ENCODE results near the gene GRK1.

Gene GRK1

DNA sequence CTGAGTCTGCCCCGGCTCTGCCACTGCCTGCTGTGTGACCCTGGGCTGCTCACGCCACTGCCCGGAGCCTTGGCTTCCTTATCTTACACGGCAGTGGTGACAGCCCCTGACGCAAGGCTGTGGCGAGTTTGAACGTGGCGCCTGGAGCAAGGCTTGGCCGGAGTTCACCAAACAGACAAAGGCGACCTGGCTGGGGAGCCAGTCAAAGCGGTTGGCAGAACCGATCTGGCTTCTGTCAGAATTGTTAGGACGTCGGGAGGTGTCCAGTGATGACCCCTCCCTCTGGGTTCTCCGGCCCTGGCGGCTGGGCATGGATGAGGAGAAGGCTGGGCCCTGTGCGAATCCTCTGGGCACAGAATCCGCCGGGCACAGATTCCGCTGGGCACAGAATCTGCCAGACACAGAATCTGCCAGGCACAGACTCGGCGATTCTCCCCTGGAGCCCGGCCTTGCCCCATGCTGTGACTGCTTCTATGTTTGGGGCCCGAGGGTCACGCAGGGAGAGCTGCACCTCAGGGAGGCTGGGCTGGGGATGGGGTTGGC, 80.3 kb downstream of the GRK1 start:
- H3K27me3 ChIP-seq (ENCODE audit: insufficient read depth, insufficient read length): no peaks in the 10 kb centered on the region
- TF ChIP-seq YY1 (IDR thresholded peaks at IDR 0.05; ENCODE audit: insufficient read depth, insufficient read length) (no peak), SUZ12 (IDR thresholded peaks at IDR 0.05; ENCODE audit: extremely low read depth, insufficient read depth, insufficient read length) (no peak), ZNF274 (IDR thresholded peaks at IDR 0.05; ENCODE audit: low read depth, low read length) (no peak)
- H3K36me3 ChIP-seq (ENCODE audit: insufficient read depth, insufficient read length, low read length): no peaks in the 10 kb centered on the region
- peaks cover 3% of the 10 kb centered on the region; the same call in 1 of the 2 replicates for H3K9me3 ChIP-seq (ENCODE audit: insufficient read depth, low read length)
- no peak overlapping the region for H3K4me3 ChIP-seq (ENCODE audit: insufficient read length, low read depth)
- peaks cover 24% of the 10 kb centered on the region for H3K4me1 ChIP-seq (ENCODE audit: insufficient read depth, insufficient read length)
- no peak for DNase-seq (ENCODE audit: low read depth, low spot score)
- no peak overlapping the region for H3K9ac ChIP-seq (ENCODE audit: insufficient read length, low read depth)

DNA sequence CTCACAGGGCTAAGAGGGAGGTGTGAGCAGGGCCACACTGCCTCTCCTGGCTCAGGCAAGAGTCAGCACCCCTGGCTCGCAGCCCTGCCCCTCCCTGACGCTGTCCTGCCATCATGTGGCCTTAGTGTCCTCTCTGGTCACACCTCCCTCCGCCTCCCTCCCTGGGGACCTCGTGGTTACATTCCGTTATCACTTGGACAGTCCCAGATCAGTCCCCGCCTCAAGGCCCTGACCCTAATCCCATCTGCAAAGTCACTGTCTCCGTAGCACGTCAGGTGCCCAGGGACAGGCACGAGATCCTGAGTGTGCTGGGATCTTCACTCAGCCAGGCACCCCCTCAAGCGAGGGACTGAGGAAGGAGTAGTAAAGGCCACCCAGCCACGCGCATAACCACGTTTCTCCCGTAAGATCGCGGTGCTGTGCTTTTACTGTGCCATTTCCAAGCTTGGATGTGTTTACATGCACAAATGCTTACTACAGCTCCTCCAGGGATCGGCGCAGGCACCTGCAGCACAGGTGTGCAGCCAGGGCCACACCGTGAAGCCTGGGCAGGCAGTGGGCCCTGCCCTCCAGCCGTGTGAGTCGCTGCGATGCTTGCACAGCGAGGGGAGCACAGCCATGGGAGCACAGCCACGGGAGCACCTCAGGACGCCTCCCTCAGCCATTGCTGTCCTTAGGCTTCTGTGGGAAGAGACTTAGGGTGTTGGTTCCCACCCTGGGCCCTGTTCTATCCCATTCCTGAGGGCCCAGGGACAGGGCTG, 81.3 kb downstream of the GRK1 start:
- Histone ChIP-seq H3K9me3 (ENCODE audit: insufficient read depth, low read length) (peaks cover 3% of the 10 kb centered on the region; the same call in 1 of the 2 replicates), H3K4me3 (ENCODE audit: insufficient read length, low read depth) (no peak overlapping the region), H3K27me3 (ENCODE audit: insufficient read depth, insufficient read length) (no peaks in the 10 kb centered on the region), H3K36me3 (ENCODE audit: insufficient read depth, insufficient read length, low read length) (no peaks in the 10 kb centered on the region), H3K9ac (ENCODE audit: insufficient read length, low read depth) (no peak overlapping the region), H3K4me1 (ENCODE audit: insufficient read depth, insufficient read length) (peaks cover 17% of the 10 kb centered on the region)
- TF ChIP-seq ZNF274 (IDR thresholded peaks at IDR 0.05; ENCODE audit: low read depth, low read length): no peak
- TF ChIP-seq SUZ12 (IDR thresholded peaks at IDR 0.05; ENCODE audit: extremely low read depth, insufficient read depth, insufficient read length): no peak
- TF ChIP-seq YY1 (IDR thresholded peaks at IDR 0.05; ENCODE audit: insufficient read depth, insufficient read length): no peak
- DNase-seq (ENCODE audit: low read depth, low spot score): no peak

DNA sequence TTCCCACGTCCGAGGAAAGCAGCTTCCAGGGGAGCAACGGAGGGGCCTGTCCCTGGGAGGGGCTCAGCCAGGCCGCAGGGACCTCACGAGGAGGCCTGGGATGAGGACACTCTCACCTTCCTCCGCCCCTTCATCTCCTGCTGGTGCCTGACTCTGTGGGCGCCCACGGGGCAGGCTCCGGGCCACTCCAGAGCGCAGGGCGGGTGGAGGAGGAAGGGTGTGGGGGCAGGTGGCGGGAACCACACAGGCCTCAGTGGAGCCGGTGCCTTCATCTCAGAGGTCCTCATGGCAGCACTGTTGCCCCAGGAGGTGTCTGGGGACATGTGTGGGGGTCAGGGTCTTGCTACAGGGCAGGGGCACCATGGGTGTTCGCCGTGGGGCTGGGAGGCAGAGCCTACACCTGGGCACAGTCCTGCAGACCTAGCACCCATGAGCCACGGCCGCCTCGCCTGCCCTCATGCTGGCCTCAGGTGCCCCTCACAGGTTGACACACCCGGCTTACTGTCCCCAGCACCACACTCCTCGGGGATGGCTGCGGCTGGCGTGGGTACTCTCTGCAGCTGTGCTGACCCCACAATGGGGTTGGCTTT, 81.9 kb downstream of the GRK1 start:
- DNase-seq (ENCODE audit: low read depth, low spot score): no peak
- H3K4me3 ChIP-seq (ENCODE audit: insufficient read length, low read depth): no peak overlapping the region
- TF ChIP-seq ZNF274 (IDR thresholded peaks at IDR 0.05; ENCODE audit: low read depth, low read length) (no peak), SUZ12 (IDR thresholded peaks at IDR 0.05; ENCODE audit: extremely low read depth, insufficient read depth, insufficient read length) (no peak), YY1 (IDR thresholded peaks at IDR 0.05; ENCODE audit: insufficient read depth, insufficient read length) (no peak)
- H3K9me3 ChIP-seq (ENCODE audit: insufficient read depth, low read length): peaks cover 3% of the 10 kb centered on the region; the same call in 1 of the 2 replicates
- no peaks in the 10 kb centered on the region for H3K36me3 ChIP-seq (ENCODE audit: insufficient read depth, insufficient read length, low read length)
- H3K4me1 ChIP-seq (ENCODE audit: insufficient read depth, insufficient read length): peaks cover 10% of the 10 kb centered on the region
- no peak overlapping the region for H3K9ac ChIP-seq (ENCODE audit: insufficient read length, low read depth)
- no peaks in the 10 kb centered on the region for H3K27me3 ChIP-seq (ENCODE audit: insufficient read depth, insufficient read length)

DNA sequence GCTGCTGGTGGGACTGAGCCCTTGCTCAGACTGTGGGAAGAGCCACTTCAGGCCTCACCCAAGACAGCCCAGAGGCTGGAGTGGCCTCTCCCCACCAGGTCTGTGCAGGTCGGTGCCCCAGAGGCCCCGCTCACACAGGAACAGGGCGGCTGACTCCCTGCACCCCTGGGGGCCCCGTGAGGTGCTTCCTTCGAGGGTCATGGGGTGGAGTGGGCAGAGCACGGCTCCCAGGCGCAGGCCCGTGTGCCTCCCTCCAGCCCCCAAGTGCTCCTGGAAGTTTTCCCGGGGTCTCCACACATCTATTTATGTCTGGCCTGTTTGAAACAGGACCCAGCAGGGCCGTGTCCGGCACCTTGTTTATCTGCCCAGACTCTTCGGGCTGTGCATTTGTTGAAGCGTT, 82.5 kb downstream of the GRK1 start:
- H3K4me1 ChIP-seq (ENCODE audit: insufficient read depth, insufficient read length): peaks cover 4% of the 10 kb centered on the region
- peaks cover 3% of the 10 kb centered on the region; the same call in 1 of the 2 replicates for H3K9me3 ChIP-seq (ENCODE audit: insufficient read depth, low read length)
- H3K36me3 ChIP-seq (ENCODE audit: insufficient read depth, insufficient read length, low read length): no peaks in the 10 kb centered on the region
- no peaks in the 10 kb centered on the region for H3K27me3 ChIP-seq (ENCODE audit: insufficient read depth, insufficient read length)
- H3K9ac ChIP-seq (ENCODE audit: insufficient read length, low read depth): no peak overlapping the region
- H3K4me3 ChIP-seq (ENCODE audit: insufficient read length, low read depth): no peak overlapping the region
- TF ChIP-seq ZNF274 (IDR thresholded peaks at IDR 0.05; ENCODE audit: low read depth, low read length): no peak
- no peak for TF ChIP-seq SUZ12 (IDR thresholded peaks at IDR 0.05; ENCODE audit: extremely low read depth, insufficient read depth, insufficient read length)
- no peak for TF ChIP-seq YY1 (IDR thresholded peaks at IDR 0.05; ENCODE audit: insufficient read depth, insufficient read length)
- no peak for DNase-seq (ENCODE audit: low read depth, low spot score)

DNA sequence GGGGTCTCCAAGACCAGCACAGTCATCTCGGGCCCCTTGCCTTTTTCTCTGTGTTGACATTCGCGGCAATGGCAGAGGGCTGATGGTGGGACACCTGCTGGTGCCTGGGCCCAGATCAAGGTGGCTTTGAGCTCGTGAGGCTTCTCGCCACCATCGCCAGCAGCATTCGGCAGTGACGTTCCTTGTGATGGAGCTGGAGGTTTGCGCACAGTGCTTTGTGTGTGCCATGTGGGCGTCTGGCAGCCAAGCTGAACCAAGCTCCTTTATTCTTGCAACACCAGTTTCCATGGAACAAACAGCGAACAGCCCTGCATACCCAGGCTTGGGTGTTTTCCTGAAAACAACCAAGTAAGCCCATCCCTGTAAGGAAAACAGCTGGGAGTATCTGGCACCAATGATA, 82.9 kb downstream of the GRK1 start:
- Histone ChIP-seq H3K9ac (ENCODE audit: insufficient read length, low read depth) (no peak overlapping the region), H3K4me3 (ENCODE audit: insufficient read length, low read depth) (no peak overlapping the region), H3K4me1 (ENCODE audit: insufficient read depth, insufficient read length) (peaks cover 4% of the 10 kb centered on the region), H3K36me3 (ENCODE audit: insufficient read depth, insufficient read length, low read length) (no peaks in the 10 kb centered on the region), H3K9me3 (ENCODE audit: insufficient read depth, low read length) (peaks cover 3% of the 10 kb centered on the region; the same call in 1 of the 2 replicates), H3K27me3 (ENCODE audit: insufficient read depth, insufficient read length) (no peaks in the 10 kb centered on the region)
- no peak for DNase-seq (ENCODE audit: low read depth, low spot score)
- TF ChIP-seq ZNF274 (IDR thresholded peaks at IDR 0.05; ENCODE audit: low read depth, low read length) (no peak), YY1 (IDR thresholded peaks at IDR 0.05; ENCODE audit: insufficient read depth, insufficient read length) (no peak), SUZ12 (IDR thresholded peaks at IDR 0.05; ENCODE audit: extremely low read depth, insufficient read depth, insufficient read length) (no peak)

DNA sequence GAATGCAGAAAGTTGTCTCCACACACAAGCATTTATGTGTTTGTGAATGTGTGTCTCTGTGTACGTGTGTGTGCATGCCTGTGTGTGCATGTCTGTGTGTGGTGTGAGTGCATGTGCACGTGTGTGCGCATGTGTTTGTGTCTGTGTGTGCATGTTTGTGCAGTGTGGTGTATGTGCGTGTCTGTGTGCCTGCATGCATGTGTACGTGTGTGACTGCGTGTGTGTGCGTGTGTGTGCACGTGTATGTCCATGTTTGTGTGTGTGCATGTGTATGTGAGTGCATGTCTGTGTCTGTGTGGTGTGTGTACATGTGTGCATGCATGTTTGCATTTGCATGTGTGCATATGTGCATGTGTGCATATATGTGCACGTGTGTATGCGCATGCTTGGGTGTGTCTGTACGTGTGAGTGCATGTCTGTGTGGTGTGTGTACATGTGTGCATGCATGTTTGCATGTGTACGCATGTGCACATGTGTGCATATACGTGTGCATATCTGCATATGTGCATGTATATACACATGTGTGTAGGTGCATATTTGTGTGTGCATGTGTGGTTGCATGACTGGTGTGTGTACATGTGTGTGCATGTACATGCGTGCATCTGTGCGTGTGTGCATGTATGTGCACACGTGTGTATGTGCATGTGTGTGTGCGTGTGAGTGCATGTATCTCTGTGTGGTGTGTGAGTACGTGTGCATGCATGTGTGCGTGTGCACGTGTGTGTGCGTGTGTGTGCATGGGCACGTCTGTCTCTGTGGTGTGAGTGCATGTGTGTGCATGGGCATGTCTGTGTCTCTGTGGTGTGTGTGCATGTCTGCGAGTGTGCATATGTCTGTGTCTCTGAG, 83.8 kb downstream of the GRK1 start:
- TF ChIP-seq SUZ12 (IDR thresholded peaks at IDR 0.05; ENCODE audit: extremely low read depth, insufficient read depth, insufficient read length): no peak
- no peak for TF ChIP-seq YY1 (IDR thresholded peaks at IDR 0.05; ENCODE audit: insufficient read depth, insufficient read length)
- Histone ChIP-seq H3K36me3 (ENCODE audit: insufficient read depth, insufficient read length, low read length) (no peaks in the 10 kb centered on the region), H3K4me3 (ENCODE audit: insufficient read length, low read depth) (no peak overlapping the region), H3K27me3 (ENCODE audit: insufficient read depth, insufficient read length) (no peaks in the 10 kb centered on the region), H3K4me1 (ENCODE audit: insufficient read depth, insufficient read length) (peaks cover 4% of the 10 kb centered on the region), H3K9me3 (ENCODE audit: insufficient read depth, low read length) (peaks cover 3% of the 10 kb centered on the region; the same call in 1 of the 2 replicates), H3K9ac (ENCODE audit: insufficient read length, low read depth) (no peak overlapping the region)
- no peak for DNase-seq (ENCODE audit: low read depth, low spot score)
